HG03095 (cell line): ENCODE results near the gene FGR.

Experiments used
- ATAC-seq: cut with Tn5 transposase; IDR thresholded peaks from one replicate; pipeline ENCODE4 v1.9.1; 2021; ENCODE audit warnings: moderate library complexity; ENCODE audit not compliant: unreplicated experiment

The FGR gene

DNA sequence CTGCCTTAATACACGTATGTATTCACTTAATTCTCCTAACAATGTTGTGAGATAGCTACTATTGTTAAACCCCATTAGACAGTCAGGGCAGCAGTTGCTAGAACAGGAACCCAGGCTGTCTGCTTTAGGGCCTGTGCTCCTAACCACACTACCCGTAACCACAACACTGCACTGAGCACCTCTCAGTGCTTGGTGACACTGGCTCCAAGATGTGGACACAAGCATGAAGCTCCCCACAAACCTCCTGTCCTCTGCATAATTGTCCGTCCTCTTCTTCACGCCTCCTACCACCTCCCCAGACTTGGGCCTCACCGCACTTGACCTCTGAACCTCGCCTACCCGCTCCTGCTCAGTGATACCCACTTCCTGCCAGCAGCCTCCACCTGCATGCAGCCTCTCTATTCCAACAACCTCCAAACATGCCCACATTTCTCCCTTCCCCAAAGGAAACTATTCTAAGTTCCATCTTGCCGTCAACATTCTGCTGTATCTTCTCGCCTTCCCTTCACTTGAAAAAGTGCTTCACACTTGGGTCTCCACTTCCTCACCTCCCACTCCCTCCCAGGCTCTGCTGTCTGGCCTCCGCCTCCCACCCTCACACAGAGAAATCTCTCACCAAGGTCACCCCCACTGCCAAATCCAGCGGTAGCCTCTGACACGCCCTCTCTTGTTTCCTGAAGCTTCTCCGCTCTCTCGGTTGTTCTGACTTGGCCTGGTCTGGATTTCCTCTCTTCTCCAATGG lies 16.5 kb downstream of the FGR start:
- no peak for ATAC-seq

DNA sequence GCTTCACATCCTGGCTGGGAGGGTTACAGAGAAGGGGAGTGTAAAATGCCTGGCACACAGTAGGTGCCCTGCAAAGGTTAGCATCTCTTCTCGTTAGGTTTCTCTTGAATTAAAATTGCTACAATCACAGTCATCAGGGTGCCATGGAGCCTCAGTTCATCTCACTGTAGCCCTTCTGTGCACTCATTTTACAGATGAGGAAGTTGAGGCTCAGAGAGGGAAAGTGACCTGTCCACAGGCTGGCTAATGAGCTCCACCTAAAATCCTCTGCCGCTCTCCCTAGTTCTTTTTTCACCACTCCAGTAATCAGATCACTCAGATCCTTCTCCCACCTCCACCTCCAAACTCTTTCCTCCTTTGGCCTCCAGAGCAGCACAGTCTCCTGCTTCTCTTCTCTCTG lies 17.6 kb downstream of the FGR start:
- ATAC-seq, result no peak

DNA sequence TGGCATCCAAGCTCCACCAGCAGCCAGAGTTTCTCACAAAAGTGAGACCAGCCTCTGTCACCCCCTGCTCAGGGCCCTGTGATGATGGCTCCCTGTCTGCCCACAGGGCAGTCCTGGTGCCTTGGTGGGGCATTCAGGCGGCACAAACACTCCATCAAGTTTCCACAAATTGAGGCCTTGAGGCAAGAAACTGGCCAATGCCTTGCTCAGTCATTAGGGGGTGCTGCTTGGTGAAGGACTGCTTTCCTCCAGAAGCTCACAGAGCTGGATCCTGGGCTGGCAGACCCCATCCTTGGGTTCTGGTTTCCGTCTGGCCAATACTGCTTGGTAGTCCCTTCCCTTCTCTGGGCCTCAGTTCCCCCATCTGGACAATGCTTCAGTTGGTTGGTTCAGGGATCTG lies 18.5 kb downstream of the FGR start:
- no peak for ATAC-seq

DNA sequence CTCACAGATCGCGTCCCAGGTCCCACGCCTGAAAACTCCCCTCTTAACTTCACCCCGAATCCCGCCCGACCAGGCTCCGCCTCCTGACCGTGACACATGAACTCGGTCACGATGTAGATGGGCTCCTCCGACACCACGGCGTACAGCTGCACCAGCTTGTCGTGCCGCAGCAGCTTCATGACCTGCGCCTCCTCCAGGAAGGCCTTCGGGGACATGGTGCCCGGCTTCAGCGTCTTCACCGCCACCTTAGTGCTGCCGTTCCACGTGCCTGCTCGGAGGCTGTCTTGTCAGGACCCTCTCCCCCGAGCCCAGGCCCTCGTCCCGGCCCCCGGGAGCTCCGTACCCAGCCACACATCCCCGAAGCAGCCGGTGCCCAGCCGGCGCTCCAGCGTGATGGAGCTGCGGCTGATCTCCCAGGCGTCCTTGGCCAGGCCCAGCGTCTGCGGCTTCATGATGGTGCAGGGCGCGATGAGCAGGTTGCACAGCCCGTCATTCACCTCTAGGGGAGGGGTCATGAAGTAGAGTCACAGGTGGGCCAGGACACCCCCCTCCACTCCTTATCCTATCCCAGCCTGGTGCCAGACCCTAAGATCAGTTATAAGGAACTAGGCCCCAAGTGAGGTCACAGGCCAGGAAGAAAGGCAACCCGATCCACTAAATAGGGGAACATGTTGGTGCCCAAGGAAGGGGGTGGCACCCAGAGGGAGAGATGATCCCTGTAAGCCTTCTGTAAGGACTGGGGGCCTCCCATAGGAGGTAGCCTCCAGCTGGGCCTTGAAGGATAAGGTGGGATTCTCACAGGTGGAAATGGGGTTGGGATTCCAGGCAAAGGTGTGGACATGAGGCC lies 19.4 kb downstream of the FGR start:
- no peak for ATAC-seq

DNA sequence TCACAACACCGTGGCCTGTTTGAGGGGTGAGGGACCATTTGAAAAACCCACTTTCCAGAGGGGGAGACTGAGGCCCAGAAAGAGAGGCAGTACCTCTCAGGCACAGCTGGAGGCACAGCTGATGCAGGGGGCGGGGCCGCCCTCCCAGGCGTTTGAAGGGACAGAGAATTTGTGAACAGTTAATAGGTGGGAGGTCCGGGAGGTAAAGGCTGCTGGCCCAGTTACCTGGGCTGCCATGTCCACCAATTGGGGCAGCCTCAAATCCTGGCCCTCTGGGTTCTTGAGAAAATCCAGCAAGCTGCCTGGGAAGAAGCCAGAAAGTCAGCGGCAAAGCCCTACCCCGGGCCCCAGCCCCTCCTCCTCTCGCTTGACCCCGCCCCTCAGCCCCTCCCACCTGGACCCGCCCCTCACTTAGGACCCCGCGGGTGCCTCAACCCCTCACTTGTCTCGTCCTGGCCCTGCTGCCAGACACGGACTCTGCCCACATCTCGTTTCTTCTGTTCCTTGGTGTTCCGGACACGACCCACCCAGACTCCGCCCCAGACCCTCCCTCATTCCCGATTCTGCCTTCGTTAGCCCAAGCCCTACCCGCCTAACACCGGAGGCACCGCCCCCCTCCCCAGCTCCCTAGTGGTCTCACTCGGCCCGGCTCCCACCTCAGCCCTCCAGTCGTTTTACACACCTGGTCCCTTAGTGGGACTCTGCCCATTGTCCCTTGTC lies 20.2 kb downstream of the FGR start:
- ATAC-seq, result no peak

DNA sequence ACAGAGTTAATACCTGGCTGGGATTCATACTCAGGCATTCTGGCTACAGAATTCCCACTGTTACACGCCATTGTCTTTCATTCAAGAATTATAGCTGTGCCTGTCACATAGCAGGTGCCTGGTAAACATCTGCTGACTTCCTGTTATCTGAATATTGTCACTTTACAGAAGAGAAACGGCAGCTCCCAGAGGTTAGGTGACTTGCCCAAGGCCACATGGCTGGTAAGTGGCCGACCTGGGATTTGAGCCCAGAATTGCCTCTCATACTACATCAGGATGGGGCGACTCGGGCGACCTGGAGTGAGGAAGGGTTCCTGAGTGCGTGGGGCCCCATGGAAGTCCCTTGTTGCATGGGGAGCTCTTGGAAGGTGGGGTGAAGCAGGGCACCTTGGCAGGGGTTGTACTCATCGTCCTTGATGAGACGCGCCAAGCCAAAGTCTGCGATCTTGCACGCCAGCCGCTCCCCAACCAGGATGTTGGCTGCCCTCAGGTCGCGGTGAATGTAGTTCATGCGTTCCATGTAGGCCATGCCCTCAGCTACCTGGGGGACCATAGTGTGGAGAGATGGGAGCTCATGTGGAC lies 20.9 kb downstream of the FGR start:
- no peak for ATAC-seq

DNA sequence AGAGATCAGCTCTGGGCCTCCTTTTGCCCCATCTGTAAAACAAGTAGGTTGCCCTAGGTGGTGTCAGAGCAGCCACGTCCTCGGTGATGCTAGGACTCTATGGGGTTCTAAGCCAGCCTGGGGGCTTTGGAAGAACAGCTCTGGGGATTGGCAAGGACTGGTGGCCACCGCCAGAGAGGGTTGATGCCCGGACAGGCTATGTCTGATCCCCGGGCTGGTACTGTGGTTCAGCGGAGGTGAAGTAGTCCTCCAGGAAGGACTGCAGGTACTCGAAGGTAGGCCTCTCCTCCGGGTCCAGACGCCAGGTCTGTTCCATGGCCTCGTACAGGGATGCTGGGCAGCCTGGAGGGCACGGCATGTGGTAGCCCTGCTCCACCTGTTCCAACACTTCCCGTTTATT lies 22.3 kb downstream of the FGR start:
- ATAC-seq, result no peak

DNA sequence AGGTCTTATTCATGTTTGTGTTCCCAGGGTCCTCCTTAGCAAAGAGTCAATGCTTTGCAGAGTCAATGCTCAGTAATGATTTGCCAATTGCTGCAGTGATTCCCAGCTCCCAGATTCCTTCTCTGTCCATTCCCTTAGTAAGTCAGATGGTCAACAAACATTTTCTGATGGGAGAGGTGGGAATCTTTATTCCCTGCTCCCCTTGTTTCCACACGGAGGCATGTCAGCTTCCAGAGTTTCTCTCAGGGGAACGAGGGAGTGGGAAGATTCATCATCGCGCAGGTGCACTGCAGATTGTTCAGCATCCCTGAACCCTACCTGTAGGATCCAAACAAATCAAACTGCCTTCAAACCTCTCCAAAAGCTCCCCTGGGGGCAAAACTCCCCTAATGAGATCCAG lies 23.5 kb downstream of the FGR start:
- ATAC-seq, result no peak

DNA sequence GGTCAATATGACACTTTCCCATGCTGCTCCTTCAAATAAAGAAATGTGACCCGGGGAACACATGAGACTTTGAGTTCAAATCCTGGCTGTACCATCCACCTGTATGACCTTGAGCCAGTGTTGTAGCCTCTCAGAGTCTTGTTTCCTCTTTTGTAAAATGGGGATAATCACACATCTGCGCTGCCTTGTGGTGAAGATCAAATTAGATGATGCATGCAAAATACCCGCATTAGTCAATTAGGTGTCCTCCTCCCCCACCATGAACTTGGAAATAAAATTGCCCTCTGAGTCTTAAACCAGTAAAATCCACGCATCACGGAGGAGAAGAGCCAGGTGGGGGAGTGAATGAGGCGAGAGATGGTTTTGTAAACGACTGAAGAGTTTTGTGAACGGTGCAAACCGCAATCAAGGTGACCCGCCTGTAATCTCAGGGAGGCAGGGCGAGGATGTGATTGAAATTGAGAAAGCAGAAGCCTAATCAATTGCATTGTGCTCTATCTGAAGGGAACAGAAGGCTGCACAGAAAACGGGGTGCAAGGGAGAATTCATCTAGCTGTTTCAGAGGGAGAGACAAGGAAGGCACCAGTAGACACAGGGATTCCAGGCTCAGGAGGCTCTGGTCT lies 25.3 kb downstream of the FGR start:
- no peak for ATAC-seq

DNA sequence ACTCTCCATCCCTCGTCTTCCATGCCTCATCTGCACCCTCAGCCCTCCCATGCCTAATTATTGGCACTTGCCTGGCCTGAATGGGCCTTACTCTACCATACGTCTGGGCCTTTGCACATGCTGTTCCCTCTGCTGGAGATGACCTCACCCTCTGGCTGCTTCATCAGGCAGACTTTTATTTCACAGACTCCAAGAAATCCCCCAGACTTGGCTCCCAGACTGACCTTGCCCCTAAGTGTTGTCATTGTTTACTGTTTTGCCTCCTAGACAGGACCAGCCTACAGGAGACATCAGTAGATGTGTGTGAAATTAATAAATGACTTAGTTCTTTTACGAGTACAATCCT lies 25.8 kb downstream of the FGR start:
- ATAC-seq, result no peak

DNA sequence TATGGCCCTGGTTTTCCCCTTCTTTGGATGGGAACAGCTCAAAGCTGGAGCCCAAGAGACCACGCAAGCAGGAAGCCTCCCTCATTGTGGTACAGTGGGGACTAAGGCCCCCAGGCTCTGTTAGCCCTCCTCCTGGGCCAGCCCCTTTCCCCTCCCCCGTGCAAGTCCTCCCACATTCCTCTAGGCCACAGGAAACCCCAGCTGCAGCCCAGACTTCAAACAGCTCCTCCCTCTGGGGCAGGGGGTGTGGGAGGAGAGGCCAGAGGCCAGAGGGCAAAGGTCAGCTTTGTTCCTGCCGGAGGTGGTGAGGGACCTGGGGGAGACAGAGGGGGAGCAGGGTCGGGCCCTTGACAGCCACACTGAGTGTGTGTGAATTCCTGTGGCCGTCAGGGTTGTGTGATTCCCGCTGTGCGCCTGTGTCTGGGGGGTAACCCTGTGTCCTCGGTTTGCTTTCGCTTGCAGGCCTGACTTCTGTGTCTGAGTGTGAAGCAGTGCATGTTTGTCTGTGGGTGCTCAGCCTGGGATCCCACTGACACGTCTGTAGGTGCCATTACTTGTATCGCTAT lies 27.7 kb downstream of the FGR start:
- ATAC-seq, result no peak

DNA sequence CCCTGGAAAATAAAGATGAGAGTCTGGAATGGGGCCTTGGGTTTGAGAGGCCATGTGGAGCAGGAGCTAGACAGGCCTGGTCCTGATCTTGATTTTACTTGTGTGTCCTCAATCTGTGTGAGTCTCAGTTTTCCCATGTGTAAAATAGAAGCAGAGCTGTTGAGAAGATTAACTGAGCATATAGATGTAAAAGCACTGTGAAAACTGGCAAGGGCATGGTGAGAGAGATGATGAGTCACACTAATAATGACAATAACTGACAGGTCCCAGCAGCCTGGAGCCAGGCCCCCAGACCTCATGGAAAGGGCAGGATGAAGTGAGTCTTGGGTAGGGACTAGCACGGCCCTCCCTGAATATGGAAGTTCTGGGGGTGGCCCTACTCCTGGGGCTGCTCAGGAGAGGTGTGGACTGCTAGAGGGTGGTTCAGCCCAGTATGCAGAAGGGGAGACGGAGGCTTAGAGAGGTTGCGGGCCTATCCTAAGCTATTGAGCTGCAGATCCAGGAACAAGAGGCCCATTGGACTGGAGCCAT lies 28.2 kb downstream of the FGR start:
- no peak for ATAC-seq

DNA sequence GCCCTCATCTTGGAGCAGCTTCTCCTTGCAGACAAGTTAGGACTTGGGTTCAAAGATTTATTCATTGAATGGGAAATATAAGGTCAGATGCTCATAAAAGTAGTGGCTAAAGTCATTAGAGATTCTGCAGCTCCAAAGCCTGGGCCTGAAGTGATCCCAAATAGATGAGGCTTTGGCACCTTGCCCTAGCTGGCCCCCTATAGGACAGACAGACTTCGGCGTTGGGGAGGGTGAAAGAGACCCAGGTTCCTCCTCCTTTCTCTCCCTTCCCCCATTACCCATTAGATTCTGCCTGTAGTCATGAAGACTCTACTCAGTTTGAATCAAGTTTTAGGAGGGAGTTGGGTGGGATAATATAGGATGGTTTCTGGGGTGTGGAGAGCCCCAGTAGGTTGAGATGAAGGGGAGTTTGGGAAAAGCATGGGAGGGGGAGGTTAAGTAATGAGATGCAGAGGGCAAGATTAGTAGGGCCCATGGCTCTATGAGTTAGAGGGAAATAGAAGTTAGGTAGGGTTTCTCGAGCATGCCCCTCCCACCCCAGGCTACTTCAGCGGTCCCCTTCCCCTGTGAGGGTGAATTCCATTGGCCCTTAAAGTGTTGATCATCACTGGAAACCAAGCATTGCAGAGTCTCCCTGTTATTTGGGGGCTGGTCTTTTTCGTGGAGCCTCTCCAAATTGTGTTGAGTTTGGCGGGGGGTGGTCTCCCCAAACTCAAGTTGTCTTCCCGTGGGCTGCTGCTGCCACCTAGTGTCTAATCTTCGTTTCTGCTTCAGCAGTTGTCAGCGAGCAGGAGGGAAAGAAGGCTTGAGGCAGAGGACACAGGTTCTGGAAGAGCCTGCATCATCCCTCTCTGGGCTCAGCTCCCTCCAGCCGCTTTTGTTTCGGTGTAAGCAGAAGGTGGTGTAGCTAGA lies 28.9 kb downstream of the FGR start:
- ATAC-seq, result no peak

DNA sequence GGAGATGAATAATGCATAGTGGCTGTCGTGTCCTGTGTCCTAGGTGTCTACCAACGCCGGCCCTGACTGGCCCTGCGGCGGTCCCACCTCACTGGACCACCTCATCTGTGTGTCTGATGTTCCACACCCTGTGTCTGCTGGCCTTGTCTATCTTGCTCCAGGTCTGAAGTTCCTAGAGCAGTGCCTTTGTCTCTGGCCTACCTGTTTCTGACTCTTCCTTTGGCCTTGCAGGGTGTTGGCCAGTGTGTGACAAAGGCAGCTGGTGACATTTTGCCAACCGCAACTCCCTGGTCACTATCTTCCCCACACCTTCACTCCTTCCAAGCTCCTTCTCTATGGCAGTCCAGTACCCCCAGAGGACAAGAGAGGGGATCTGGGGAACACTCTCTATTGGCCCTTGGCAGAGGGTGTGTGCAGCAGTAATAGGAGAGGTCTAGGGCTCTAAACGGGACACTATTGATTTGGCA lies 29.7 kb downstream of the FGR start:
- ATAC-seq, result no peak

DNA sequence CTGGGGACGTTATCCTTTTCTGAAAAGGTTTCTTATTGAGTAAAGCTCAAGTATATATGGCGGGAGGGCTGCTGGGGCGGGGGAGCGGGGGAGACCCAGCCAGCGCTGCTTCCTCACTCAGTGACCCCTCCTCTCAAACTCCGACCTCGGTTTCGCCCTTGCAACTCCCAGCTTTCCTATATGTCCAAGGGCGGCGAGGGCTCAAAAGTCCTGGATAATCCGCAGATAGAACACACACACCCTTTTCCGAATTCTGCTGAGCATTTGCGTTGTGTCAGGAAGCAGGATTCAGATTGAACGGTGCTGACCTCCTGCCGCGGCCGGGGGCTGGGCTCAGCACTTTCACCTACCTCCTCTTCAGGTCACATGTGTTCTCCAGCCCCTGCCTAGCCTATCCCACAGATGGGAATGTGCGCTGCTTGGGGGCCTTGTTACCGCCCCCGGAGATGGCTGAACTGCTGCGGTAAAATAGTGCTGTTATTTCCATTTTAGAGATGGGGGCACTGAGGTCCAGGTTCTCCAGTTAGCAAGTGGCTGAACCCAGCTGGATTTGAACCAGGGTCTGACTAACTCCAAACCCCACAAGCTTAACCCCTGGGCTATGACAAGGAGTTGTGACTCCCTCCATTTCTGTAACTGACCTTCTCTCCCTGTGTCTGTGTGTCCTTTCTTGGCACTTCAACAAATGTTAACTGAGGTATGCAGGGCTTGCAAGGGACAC lies 30.2 kb downstream of the FGR start:
- ATAC-seq, result no peak

DNA sequence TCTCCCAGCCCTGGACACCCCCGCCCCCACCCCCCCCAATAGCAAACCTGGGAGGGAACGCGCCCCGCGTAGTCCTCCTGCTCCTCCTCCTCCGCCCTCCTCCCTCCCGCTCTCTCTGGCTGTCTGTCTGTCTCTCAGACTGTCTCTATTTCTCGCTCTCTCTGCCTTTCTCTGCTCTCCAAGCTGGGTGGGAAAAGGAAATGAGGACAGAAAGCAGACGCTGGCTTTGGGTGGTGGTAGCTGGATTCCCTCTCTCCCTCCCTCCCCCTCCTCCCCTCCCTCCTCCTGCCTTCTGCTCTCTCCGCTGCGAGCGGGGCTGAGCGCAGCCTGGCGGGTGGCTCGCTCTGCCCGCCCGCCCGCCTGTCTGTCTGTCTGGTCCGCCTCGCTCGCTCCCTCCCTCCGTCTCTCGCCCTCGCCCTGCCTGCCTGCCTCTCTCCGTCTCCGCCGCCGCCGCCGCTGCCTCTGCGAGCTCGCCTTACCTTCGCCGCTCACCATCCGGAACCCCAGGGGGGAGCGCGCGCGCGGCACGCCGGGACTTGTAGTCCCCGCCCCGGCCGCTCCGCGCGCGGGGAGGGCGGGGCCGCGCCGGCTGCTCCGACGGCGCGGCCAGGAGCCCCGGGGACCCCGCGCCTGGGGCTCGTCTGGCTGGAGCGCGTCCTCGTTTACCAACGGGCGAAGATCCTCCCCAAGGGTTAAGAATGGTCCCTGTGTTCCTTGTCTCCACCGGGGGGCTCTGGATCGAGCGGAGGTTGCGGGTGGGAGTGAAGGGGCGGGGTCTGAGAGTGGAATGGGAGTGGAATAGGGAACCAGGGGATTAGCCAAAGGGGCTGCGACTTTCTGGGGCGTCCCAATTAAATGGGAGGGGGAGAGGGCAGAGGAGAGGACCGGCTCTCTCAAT lies 31.1 kb downstream of the FGR start, which contains the start of gene AHDC1:
TSS of gene AHDC1 (minus strand) at position 464 of the 898 bp plus-strand sequence. CDS start 52,029 bp downstream, outside the sequence.
- ATAC-seq, result peak; percentile 54

DNA sequence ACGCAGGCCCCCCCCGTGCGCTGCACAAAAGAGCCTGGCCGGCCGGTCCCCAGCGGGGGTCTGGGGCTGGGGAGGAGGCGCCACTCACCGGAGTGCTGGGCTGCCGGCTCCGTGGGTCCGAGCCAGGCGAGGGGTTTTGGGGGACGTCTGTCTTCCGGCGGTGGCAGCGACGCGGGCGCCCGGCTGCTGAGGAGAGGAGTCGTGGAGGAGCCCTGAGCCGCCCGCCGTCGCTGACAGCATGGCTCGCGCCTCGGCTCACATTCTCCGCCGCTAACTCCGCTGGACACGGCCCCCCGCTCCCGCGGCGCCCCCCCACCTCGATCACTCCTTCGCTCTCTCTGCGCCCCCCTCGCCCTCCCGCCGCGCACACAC lies 31.7 kb downstream of the FGR start:
- no peak for ATAC-seq
